ENCODE results near the gene CCDC122.

- TF ChIP-seq TEAD4 (IDR thresholded peaks at IDR 0.05) (no peak), RAD21 (IDR thresholded peaks at IDR 0.05; ENCODE audit: low read depth) (no peak), MAX (IDR thresholded peaks at IDR 0.05) (no peak), TAF1 (IDR thresholded peaks at IDR 0.05; ENCODE audit: low read depth) (no peak), ZBTB7A (IDR thresholded peaks at IDR 0.05; ENCODE audit: low read depth) (no peak), EP300 (IDR thresholded peaks at IDR 0.05; ENCODE audit: borderline replicate concordance) (no peak), TCF12 (IDR thresholded peaks at IDR 0.05; ENCODE audit: low read depth) (no peak), USF1 (IDR thresholded peaks at IDR 0.05) (no peak), YY1 (IDR thresholded peaks at IDR 0.05; ENCODE audit: low read depth) (no peak), CEBPB (IDR thresholded peaks at IDR 0.05) (no peak)
- TF ChIP-seq, protein P1, sequence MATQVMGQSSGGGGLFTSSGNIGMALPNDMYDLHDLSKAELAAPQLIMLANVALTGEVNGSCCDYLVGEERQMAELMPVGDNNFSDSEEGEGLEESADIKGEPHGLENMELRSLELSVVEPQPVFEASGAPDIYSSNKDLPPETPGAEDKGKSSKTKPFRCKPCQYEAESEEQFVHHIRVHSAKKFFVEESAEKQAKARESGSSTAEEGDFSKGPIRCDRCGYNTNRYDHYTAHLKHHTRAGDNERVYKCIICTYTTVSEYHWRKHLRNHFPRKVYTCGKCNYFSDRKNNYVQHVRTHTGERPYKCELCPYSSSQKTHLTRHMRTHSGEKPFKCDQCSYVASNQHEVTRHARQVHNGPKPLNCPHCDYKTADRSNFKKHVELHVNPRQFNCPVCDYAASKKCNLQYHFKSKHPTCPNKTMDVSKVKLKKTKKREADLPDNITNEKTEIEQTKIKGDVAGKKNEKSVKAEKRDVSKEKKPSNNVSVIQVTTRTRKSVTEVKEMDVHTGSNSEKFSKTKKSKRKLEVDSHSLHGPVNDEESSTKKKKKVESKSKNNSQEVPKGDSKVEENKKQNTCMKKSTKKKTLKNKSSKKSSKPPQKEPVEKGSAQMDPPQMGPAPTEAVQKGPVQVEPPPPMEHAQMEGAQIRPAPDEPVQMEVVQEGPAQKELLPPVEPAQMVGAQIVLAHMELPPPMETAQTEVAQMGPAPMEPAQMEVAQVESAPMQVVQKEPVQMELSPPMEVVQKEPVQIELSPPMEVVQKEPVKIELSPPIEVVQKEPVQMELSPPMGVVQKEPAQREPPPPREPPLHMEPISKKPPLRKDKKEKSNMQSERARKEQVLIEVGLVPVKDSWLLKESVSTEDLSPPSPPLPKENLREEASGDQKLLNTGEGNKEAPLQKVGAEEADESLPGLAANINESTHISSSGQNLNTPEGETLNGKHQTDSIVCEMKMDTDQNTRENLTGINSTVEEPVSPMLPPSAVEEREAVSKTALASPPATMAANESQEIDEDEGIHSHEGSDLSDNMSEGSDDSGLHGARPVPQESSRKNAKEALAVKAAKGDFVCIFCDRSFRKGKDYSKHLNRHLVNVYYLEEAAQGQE (IDR thresholded peaks at IDR 0.05; ENCODE audit: low read depth) = no peak
Measured at GRCh38 chr13:43831088-43831487, 48.5 kb downstream of the CCDC122 start.
